Osteocyte (in vitro differentiated cells): ENCODE measurements around the gene RBM26. TPM values are rescaled to one million over a fixed set of nuclear protein-coding genes. Genes with fewer than 3 reads are reported as not detected.

Source experiments
- DNase-seq: peaks from one replicate; pipeline ENCODE4 v3.0.0; 2021; ENCODE audit warnings: mixed read lengths; ENCODE audit not compliant: unreplicated experiment; ENCODE audit errors: extremely low spot score
- H3K27ac Mint-ChIP-seq: one replicate; pipeline ENCODE4 v1.8.0; 2021; ENCODE audit warnings: mild to moderate bottlenecking, mixed read lengths; ENCODE audit not compliant: unreplicated experiment
- H3K27me3 Mint-ChIP-seq: one replicate; pipeline ENCODE4 v1.8.0; 2021; ENCODE audit warnings: mixed read lengths; ENCODE audit not compliant: unreplicated experiment
- H3K36me3 Mint-ChIP-seq: one replicate; pipeline ENCODE4 v1.8.0; 2021; ENCODE audit warnings: mixed read lengths; ENCODE audit not compliant: unreplicated experiment
- H3K4me1 Mint-ChIP-seq: one replicate; pipeline ENCODE4 v1.8.0; 2021; ENCODE audit warnings: mixed read lengths; ENCODE audit not compliant: unreplicated experiment
- H3K4me3 Mint-ChIP-seq: one replicate; pipeline ENCODE4 v1.8.0; 2021; ENCODE audit warnings: mild to moderate bottlenecking, moderate library complexity, mixed read lengths; ENCODE audit not compliant: unreplicated experiment
- H3K9me3 Mint-ChIP-seq: one replicate; pipeline ENCODE4 v1.8.0; 2021; ENCODE audit warnings: mixed read lengths; ENCODE audit not compliant: unreplicated experiment
- CTCF ChIP-seq: fragments of 200-600 bp; sonication (generic); IDR thresholded peaks from 2 replicates; pipeline ENCODE4 v1.5.0; 2021; ENCODE audit warnings: antibody characterized with exemption, mild to moderate bottlenecking, moderate library complexity
- total RNA-seq: library from RNA; stranded (reverse); gene quantifications from 2 replicates; pipeline ENCODE4 v1.2.1, GENCODE V29; 2021

RBM26 gene
- total RNA-seq, 1 donor from 2014 or later, result 38.3 TPM

- no peak for DNase-seq
- peaks cover 9% of the 10 kb centered on the region for H3K27me3 Mint-ChIP-seq
- TF ChIP-seq CTCF, result no peak
- no peaks in the 10 kb centered on the region for H3K36me3 Mint-ChIP-seq
- H3K9me3 Mint-ChIP-seq, result no peaks in the 10 kb centered on the region
- H3K4me1 Mint-ChIP-seq, result no peaks in the 10 kb centered on the region
- H3K27ac Mint-ChIP-seq, result no peak overlapping the region
- H3K4me3 Mint-ChIP-seq, result no peak overlapping the region
Observed at GRCh38 chr13:79287939-79288795, 117.9 kb downstream of the RBM26 start.

DNA sequence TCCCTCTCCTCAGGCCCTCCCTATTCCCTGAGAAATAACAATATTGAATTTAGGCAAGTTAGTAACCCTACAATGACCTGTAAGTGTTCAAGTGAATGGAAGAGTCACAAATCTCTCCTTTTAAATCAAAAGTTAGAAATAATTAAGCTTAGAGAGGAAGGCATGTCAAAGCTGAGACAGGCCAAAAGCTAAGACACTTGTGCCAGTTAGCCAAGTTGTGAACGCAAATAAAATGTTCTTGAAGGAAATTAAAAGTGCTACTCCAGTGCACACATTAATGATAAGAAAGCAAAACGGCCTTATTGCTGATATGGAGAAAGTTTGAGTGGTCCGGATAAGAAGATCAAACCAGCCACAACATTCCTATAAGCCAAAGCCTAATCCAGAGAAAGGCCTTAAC is 120.9 kb downstream of the RBM26 start:
- Mint-ChIP-seq H3K4me3 (no peak overlapping the region), H3K36me3 (no peaks in the 10 kb centered on the region), H3K27me3 (peaks cover 12% of the 10 kb centered on the region), H3K9me3 (no peaks in the 10 kb centered on the region), H3K4me1 (no peaks in the 10 kb centered on the region), H3K27ac (no peak overlapping the region)
- no peak for TF ChIP-seq CTCF
- DNase-seq, result no peak

DNA sequence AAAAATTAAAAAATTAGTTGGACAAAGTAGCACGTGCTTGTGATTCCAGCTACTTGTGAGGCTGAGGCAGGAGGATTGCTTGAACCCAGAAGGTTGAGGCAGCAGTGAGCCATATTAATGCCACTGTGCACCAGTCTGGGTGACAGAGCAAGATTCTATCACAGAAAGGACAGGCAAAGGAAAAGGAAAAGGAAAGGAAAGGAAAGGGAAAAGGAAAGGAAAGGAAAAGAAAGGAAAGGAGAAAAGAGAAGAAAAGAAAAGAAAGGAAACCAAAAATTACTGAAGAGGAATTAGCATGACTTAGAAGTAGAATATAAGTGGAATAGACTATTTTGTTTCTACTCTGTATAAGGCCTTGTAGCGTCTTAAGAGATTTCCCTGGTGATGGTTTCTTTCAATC is 122.3 kb downstream of the RBM26 start:
- peaks cover 7% of the 10 kb centered on the region for H3K27me3 Mint-ChIP-seq
- no peak for DNase-seq
- no peak overlapping the region for H3K27ac Mint-ChIP-seq
- H3K4me1 Mint-ChIP-seq, result no peaks in the 10 kb centered on the region
- no peak for TF ChIP-seq CTCF
- no peaks in the 10 kb centered on the region for H3K9me3 Mint-ChIP-seq
- H3K36me3 Mint-ChIP-seq, result no peaks in the 10 kb centered on the region
- H3K4me3 Mint-ChIP-seq, result no peak overlapping the region

DNA sequence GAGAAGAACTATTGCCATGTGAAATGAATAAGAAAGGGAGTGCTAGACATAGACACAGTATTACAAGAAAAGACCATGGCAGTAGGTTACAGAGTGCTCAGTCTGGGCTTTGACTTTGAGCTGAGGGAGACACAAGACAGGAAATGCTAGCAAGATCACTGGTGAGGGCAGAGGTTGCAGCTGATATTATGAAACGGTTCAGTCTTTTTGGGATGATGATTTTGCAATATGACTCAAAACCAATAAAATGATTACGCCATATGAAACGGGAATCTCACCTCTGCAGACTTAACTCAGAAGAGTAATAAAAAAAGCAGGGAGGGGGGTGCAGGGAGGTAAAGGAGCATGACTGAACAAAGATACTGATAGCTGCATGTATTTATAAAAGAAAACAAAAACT is 123.1 kb downstream of the RBM26 start:
- no peak overlapping the region for H3K4me3 Mint-ChIP-seq
- no peaks in the 10 kb centered on the region for H3K36me3 Mint-ChIP-seq
- no peaks in the 10 kb centered on the region for H3K9me3 Mint-ChIP-seq
- TF ChIP-seq CTCF, result no peak
- no peak overlapping the region for H3K27ac Mint-ChIP-seq
- peaks cover 7% of the 10 kb centered on the region for H3K27me3 Mint-ChIP-seq
- H3K4me1 Mint-ChIP-seq, result no peaks in the 10 kb centered on the region
- DNase-seq, result no peak

DNA sequence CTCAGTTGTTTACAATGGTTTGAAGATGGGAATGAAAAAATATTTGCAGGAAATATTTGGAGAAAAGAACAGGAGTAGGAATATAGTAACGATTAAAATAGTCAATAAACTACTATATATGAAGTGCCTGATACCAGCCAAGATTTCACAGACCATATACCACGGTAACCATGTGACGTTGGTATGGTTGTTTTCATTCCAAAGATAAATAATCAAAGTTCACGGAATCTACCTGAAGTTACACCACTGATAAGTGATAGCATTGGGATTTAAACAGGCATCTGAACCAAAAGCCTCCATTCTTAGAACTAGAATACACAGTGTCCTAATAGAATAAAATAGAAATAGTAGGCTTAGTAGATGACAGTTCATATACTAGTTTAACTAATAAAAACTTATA is 123.5 kb downstream of the RBM26 start:
- DNase-seq, result no peak
- no peak overlapping the region for H3K4me3 Mint-ChIP-seq
- no peak for TF ChIP-seq CTCF
- H3K4me1 Mint-ChIP-seq, result no peaks in the 10 kb centered on the region
- no peaks in the 10 kb centered on the region for H3K9me3 Mint-ChIP-seq
- peaks cover 7% of the 10 kb centered on the region for H3K27me3 Mint-ChIP-seq
- no peak overlapping the region for H3K27ac Mint-ChIP-seq
- no peaks in the 10 kb centered on the region for H3K36me3 Mint-ChIP-seq
